ENCODE measurements around the gene ARRB2.

Gene ARRB2

GRCh38 chr17:4725646-4726310 lies 15.3 kb downstream of the ARRB2 start:
- no peak for TF ChIP-seq FOXP2 (optimal IDR thresholded peaks at IDR 0.05; ENCODE audit: borderline replicate concordance, extremely low read depth, extremely low read length, insufficient read depth)
- TF ChIP-seq TAF1 (IDR thresholded peaks at IDR 0.05; ENCODE audit: borderline replicate concordance, insufficient read depth, low read length) = no peak
- no peak for TF ChIP-seq POLR2AphosphoS5 (IDR thresholded peaks at IDR 0.05; ENCODE audit: low read depth, low read length)
- no peak for TF ChIP-seq SIN3A (IDR thresholded peaks at IDR 0.05; ENCODE audit: borderline replicate concordance, insufficient read depth, low read length)
- TF ChIP-seq, protein P1, sequence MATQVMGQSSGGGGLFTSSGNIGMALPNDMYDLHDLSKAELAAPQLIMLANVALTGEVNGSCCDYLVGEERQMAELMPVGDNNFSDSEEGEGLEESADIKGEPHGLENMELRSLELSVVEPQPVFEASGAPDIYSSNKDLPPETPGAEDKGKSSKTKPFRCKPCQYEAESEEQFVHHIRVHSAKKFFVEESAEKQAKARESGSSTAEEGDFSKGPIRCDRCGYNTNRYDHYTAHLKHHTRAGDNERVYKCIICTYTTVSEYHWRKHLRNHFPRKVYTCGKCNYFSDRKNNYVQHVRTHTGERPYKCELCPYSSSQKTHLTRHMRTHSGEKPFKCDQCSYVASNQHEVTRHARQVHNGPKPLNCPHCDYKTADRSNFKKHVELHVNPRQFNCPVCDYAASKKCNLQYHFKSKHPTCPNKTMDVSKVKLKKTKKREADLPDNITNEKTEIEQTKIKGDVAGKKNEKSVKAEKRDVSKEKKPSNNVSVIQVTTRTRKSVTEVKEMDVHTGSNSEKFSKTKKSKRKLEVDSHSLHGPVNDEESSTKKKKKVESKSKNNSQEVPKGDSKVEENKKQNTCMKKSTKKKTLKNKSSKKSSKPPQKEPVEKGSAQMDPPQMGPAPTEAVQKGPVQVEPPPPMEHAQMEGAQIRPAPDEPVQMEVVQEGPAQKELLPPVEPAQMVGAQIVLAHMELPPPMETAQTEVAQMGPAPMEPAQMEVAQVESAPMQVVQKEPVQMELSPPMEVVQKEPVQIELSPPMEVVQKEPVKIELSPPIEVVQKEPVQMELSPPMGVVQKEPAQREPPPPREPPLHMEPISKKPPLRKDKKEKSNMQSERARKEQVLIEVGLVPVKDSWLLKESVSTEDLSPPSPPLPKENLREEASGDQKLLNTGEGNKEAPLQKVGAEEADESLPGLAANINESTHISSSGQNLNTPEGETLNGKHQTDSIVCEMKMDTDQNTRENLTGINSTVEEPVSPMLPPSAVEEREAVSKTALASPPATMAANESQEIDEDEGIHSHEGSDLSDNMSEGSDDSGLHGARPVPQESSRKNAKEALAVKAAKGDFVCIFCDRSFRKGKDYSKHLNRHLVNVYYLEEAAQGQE (IDR thresholded peaks at IDR 0.05; ENCODE audit: insufficient read depth in 1 of 2, low read depth in 2 of 2, low read length in 2 of 2) = no peak

GRCh38 chr17:4728124-4728523 lies 17.7 kb downstream of the ARRB2 start:
- TF ChIP-seq, protein P1 (IDR thresholded peaks at IDR 0.05; ENCODE audit: insufficient read depth in 1 of 2, low read depth in 2 of 2, low read length in 2 of 2) = no peak
- TF ChIP-seq TAF1 (IDR thresholded peaks at IDR 0.05; ENCODE audit: borderline replicate concordance, insufficient read depth, low read length) (no peak), FOXP2 (optimal IDR thresholded peaks at IDR 0.05; ENCODE audit: borderline replicate concordance, extremely low read depth, extremely low read length, insufficient read depth) (no peak), POLR2AphosphoS5 (IDR thresholded peaks at IDR 0.05; ENCODE audit: low read depth, low read length) (no peak), SIN3A (IDR thresholded peaks at IDR 0.05; ENCODE audit: borderline replicate concordance, insufficient read depth, low read length) (no peak)

- no peak for TF ChIP-seq SIN3A (IDR thresholded peaks at IDR 0.05; ENCODE audit: borderline replicate concordance, insufficient read depth, low read length)
- no peak for TF ChIP-seq POLR2AphosphoS5 (IDR thresholded peaks at IDR 0.05; ENCODE audit: low read depth, low read length)
- TF ChIP-seq, protein P1 (IDR thresholded peaks at IDR 0.05; ENCODE audit: insufficient read depth in 1 of 2, low read depth in 2 of 2, low read length in 2 of 2) = no peak
- no peak for TF ChIP-seq TAF1 (IDR thresholded peaks at IDR 0.05; ENCODE audit: borderline replicate concordance, insufficient read depth, low read length)
- TF ChIP-seq FOXP2 (optimal IDR thresholded peaks at IDR 0.05; ENCODE audit: borderline replicate concordance, extremely low read depth, extremely low read length, insufficient read depth) = no peak
Measured at GRCh38 chr17:4733073-4733531, 22.7 kb downstream of the ARRB2 start.

GRCh38 chr17:4734857-4735475 lies 24.5 kb downstream of the ARRB2 start:
- TF ChIP-seq FOXP2 (optimal IDR thresholded peaks at IDR 0.05; ENCODE audit: borderline replicate concordance, extremely low read depth, extremely low read length, insufficient read depth) (no peak), POLR2AphosphoS5 (IDR thresholded peaks at IDR 0.05; ENCODE audit: low read depth, low read length) (no peak), SIN3A (IDR thresholded peaks at IDR 0.05; ENCODE audit: borderline replicate concordance, insufficient read depth, low read length) (no peak), TAF1 (IDR thresholded peaks at IDR 0.05; ENCODE audit: borderline replicate concordance, insufficient read depth, low read length) (no peak)
- TF ChIP-seq, protein P1 (IDR thresholded peaks at IDR 0.05; ENCODE audit: insufficient read depth in 1 of 2, low read depth in 2 of 2, low read length in 2 of 2) = no peak

Measured in PFSK-1 (cell line).